HL-60 (cell line): ENCODE data around the gene FKBP3.
"Not testable (repeated sequence)": the region's sequence is repeated elsewhere in the genome, so short reads cannot be mapped to it uniquely, and the experiment has no call there.

ENCODE experiments used
- DNase-seq, 2 experiments: peaks; one replicate each; pipeline ENCODE4 v3.0.0-alpha.2; 2010 to 2020; ENCODE audit warnings: low read depth in 1 of 2, low spot score in 1 of 2
- H3K27ac ChIP-seq: fragments of 250-450 bp; sonication (Bioruptor Pico); replicated peaks from 2 replicates; pipeline ENCODE4 v1.5.1; 2020; ENCODE audit warnings: mild to moderate bottlenecking, moderate library complexity
- H3K27me3 ChIP-seq: fragments of 250-450 bp; sonication (Bioruptor Pico); 2 replicates; pipeline ENCODE4 v1.5.1; 2021; ENCODE audit warnings: mild to moderate bottlenecking, moderate library complexity; ENCODE audit not compliant: insufficient read depth, poor library complexity, severe bottlenecking
- H3K4me3 ChIP-seq: replicated peaks from 2 replicates; pipeline ENCODE4 v1.5.1; 2011; ENCODE audit warnings: mild to moderate bottlenecking, control low read depth, low read length; ENCODE audit not compliant: insufficient read depth
- CTCF ChIP-seq: IDR thresholded peaks from one replicate; pipeline ENCODE4 v1.5.1; 2011; ENCODE audit warnings: low read length, control low read depth, inconsistent platforms; ENCODE audit not compliant: insufficient read depth
- GABPA ChIP-seq: IDR thresholded peaks from 2 replicates; pipeline ENCODE4 v1.6.1; 2012; ENCODE audit warnings: low read depth
- POLR2AphosphoS5 ChIP-seq: IDR thresholded peaks from 2 replicates; pipeline ENCODE4 v1.6.1; 2012; ENCODE audit warnings: low read depth
- REST ChIP-seq: IDR thresholded peaks from 2 replicates; pipeline ENCODE4 v1.6.1; 2012; ENCODE audit warnings: low read depth; ENCODE audit not compliant: insufficient replicate concordance
- SPI1 ChIP-seq: IDR thresholded peaks from 2 replicates; pipeline ENCODE4 v1.6.1; 2012; ENCODE audit warnings: low read depth, mild to moderate bottlenecking, borderline replicate concordance

Gene FKBP3

GRCh38 chr14:45149602-45150001, 15.3 kb upstream of the FKBP3 start:
- Histone ChIP-seq H3K27ac (no peak overlapping the region), H3K27me3 (no peaks in the 10 kb centered on the region), H3K4me3 (no peak overlapping the region)
- TF ChIP-seq GABPA (no peak), REST (no peak), SPI1 (no peak)
- no peak for DNase-seq

GRCh38 chr14:45145214-45145613, 10.9 kb upstream of the FKBP3 start:
- Histone ChIP-seq H3K27ac (no peak overlapping the region), H3K27me3 (no peaks in the 10 kb centered on the region), H3K4me3 (no peak overlapping the region)
- DNase-seq, result no peak
- TF ChIP-seq POLR2AphosphoS5, result no peak
- no peak for TF ChIP-seq GABPA
- no peak for TF ChIP-seq REST

- TF ChIP-seq GABPA (no peak), POLR2AphosphoS5 (no peak), REST (no peak), CTCF (no peak), SPI1 (no peak)
- peak in 1 of 2 experiments; percentile 10 for DNase-seq
- Histone ChIP-seq H3K4me3 (no peak overlapping the region), H3K27me3 (no peaks in the 10 kb centered on the region), H3K27ac (no peak overlapping the region)
Observed at GRCh38 chr14:45144658-45145057, 10.4 kb upstream of the FKBP3 start.

GRCh38 chr14:45142083-45142482, 7.8 kb upstream of the FKBP3 start:
- not testable (repeated sequence) for H3K27me3 ChIP-seq, H3K4me3 ChIP-seq
- DNase-seq, result peak in 1 of 2 experiments; percentile 19
- peak overlapping the region; percentile 0; the same call in 1 of the 2 replicates for H3K27ac ChIP-seq

GRCh38 chr14:45140661-45141187, 6.4 kb upstream of the FKBP3 start:
- H3K27me3 ChIP-seq, result no peaks in the 10 kb centered on the region
- no peak overlapping the region for H3K27ac ChIP-seq
- DNase-seq, result no peak
- TF ChIP-seq SPI1, result no peak
- no peak for TF ChIP-seq GABPA
- no peak for TF ChIP-seq REST
- TF ChIP-seq CTCF, result no peak
- TF ChIP-seq POLR2AphosphoS5, result no peak
- no peak overlapping the region for H3K4me3 ChIP-seq
